Measurements from ENCODE around the gene AVPR2.

The AVPR2 gene

DNA sequence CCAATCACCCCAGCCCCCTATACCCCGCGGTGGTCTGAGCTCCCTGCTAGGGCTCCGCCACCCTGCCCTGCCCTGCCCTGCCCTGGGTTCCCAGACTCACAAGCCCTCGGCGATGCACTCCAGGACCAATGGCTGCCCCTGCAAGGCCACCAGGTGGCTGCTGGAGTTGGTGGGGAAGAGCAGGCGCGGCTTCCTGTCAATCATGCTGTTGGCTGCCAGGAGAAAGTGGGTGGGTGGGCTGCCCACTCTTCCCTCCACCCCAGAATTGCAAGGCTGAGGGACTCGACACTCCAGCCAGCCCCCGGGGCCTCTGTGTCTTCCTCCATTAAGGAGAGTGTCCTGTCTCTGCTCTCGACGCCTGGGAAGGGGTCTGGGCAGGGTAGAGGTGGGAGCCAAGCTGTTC lies 34.2 kb upstream of the AVPR2 start:
- no peak for DNase-seq (ENCODE audit: low read depth, low spot score)
- H3K4me3 ChIP-seq (ENCODE audit: low read length) = no peak overlapping the region

DNA sequence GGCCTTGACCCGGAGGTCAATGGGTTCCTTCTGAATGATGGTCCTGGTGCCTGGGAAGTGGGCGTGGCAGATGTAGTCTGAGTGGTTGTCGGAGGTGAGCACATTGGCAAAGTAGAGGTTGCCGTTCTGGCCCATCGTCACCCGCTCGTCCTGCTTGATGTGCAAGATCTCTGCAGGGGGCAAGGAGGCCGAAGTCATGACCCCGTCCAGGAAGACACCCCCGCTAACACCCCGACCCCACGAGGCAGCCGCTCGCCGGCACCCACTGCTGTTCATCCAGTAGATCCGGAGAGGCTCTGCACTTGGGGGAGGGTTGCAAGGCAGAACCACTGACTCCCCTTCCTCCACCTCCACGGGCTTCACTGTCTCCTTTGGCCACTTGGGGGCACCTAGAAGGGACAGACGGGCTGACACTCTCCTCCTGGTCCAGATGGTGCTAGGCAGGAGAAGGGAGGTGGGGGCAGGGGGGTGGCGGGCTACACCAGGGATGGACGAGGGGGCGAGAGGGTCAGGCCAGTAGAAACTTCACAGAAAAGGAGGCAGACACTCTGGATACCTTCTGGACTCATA lies 33.6 kb upstream of the AVPR2 start:
- no peak for DNase-seq (ENCODE audit: low read depth, low spot score)
- H3K4me3 ChIP-seq (ENCODE audit: low read length) = no peak overlapping the region

DNA sequence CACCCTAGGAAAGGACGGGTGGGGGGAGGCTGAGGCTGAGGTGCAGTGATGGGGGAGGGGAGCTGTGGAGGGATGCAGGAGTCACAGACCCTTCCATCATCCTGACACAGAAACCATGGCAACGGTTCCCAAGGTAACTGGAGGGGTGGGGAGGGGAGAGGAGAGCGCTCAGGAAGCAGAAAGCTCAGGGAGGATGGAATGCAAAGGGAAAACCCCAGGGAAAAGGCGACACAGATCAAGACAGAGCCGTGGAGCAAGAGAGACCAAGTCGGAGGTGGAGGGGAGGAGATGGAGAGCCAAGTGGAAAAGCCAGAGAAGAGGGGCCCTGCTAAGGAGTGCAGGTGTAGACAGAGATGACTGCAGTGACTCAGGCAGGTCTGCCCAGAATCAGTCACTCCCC lies 33.0 kb upstream of the AVPR2 start:
- DNase-seq (ENCODE audit: low read depth, low spot score) = no peak
- H3K4me3 ChIP-seq (ENCODE audit: low read length) = no peak overlapping the region

DNA sequence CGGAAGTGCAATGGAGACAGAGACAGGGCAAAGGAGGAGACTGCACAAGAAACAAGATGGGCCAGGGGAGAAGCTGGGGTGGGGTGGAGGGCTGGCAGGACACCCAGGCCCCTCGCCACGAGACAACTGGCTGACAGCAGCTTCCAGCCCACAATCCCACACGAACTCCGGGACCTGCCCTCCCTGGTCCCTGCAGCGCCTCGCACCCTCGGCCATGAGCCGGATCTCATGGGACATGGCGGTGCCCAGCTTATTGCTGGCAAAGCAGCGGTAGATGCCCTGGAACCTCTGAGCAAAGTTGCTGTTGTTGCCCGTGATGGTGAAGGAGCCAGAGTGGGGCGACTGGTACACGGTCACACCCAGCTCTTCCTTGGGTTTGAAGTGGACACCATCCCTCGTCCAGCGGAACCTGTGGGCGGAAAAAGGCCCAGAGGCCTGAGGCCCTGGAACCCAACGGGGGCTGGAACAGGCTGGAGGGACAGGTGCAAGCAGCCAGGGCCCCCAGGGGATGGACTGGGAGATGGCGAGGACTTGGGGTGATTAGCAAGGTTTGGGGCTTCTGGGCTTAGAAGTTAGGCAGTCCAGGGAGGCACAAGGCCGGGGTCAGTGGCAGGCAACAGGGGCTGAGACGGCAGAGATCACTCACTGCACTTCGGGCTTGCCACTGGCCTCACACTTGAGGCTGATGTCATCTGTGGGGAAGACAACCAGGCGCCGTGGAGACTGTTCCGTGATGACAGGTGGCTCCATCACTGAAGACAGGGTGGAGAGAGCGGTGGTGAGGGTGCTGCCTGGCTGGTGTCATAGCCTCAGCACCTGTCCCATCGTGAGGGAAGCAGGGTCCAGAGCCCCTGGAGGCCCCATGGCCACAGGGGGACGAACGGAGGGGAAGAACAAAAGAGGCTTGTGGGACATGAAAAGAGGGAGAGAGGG lies 32.3 kb upstream of the AVPR2 start:
- H3K4me3 ChIP-seq (ENCODE audit: low read length) = no peak overlapping the region
- no peak for DNase-seq (ENCODE audit: low read depth, low spot score)

DNA sequence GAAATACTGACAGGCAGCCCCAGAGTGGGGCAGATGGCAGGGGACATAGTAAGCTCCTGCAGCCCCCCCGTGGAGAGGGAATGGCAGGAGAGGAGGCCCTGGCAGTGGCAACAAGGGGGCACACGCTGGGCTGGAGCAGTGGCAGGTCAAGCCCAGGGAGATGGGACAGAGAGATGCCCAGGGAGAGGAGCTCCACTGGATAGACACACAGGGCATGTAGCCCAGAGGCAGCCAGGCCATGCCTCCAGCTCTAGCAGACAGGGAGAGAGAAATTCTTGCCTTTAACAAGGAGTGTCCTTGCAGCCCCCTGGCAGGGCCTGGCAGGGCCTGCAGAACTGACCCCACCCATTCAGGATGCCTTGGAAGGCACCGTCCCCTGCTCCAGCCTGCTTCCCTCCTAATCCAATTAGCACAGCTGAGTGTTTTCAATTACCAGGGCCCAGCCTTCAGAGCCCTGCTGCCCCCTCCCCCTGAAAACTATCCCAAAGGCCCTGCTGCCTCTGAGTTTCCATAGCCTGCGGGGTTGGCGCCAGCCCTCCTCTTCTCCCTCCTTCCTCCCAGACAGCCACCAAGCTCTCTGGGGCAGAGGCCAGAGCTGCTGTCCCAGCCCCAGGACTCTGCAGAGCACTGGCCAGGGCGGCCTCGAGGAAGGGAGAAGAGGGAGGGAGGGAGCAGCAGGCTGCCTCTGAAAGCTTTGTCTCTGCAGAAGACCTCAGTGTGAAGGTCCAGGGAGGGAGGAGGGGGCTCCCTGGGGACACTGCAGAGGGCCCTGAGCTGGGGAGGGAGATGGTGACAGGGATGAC lies 31.0 kb upstream of the AVPR2 start:
- DNase-seq (ENCODE audit: low read depth, low spot score) = no peak
- no peak overlapping the region for H3K4me3 ChIP-seq (ENCODE audit: low read length)

DNA sequence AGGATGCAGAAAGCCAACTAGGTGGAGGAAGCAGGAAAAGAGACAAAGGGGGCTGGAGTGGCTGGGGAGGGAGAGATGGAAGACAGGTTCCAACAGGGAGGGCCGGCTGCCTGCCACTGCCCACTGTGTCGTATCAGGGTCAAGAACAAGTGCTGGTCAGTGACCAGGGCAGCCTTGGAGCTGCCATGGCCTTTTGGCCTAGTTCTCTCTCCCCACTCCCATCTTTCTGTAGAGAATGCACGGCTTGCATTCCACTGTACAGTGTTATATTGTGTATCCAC lies 30.4 kb upstream of the AVPR2 start:
- DNase-seq (ENCODE audit: low read depth, low spot score) = no peak
- H3K4me3 ChIP-seq (ENCODE audit: low read length) = no peak overlapping the region

DNA sequence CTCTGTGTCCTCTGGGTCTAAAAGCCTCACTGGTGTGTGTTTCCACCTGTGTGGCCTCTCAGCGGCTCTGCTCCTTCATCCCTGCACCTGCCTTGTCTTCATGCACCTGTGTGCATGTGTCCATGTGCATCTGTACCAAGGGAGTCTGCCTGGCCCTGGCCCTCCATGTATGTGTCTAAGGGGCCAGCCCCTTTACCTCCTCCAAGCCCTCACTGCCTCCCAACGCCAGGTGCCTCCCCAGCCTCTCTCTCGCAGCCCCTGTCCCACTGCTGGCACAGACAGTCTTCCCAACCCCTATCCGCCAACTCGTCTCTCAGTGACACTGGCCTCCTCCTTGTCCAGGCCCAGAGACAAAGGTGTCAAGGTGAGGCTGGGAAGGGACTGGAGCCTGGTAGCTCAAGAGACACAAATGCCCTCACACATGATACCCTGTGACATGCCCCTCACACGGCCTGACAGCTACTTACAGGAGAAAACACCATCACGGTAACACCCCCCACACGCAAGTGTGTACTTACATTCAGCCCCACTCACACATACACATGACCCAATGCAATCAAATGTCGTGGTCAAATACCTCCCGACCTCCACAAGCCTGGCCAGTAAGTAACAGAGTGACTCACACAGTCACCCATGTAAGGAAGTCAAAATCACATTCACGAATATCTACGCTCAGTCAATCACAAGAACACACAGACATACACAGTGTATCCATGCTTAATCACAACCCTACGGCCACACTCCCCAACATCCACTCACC lies 29.9 kb upstream of the AVPR2 start:
- DNase-seq (ENCODE audit: low read depth, low spot score) = no peak
- H3K4me3 ChIP-seq (ENCODE audit: low read length) = no peak overlapping the region

DNA sequence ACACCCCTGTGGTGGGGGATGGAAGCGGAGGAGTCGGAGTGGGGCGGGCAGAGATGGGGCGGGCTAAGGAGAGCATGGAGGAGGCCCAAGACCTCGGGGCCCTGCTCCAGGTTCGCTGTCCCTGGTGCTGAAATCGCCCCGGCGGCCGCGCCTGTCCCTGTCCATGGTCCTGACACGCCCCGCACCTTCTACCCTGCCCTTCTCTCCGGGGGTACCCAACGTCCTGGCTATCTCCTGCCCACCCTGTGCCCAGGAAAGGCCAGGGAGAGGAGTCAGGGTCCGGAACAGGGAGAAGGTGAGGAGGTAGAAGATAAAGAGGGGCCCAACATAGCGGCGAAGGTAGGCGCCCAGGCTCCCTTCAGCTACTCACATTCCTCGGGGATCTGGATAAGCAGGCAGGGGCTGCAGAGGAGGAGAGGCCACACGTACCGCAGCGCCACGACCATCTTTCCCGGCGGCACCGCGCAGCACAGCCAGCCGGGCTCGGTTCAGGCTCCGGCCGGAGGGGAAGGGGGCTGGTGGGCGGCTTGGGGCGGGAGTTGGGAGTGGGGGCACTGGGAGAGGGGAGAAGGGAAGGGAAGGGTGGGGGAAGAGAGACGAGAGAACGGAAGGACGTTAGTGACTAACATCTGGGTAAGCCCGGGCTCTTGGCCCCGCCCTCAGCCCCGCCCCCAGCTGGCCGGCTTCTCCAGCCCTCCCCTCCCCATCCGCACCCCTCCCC lies 28.9 kb upstream of the AVPR2 start:
- H3K4me3 ChIP-seq (ENCODE audit: low read length) = no peak overlapping the region
- DNase-seq (ENCODE audit: low read depth, low spot score) = peak; percentile 14

DNA sequence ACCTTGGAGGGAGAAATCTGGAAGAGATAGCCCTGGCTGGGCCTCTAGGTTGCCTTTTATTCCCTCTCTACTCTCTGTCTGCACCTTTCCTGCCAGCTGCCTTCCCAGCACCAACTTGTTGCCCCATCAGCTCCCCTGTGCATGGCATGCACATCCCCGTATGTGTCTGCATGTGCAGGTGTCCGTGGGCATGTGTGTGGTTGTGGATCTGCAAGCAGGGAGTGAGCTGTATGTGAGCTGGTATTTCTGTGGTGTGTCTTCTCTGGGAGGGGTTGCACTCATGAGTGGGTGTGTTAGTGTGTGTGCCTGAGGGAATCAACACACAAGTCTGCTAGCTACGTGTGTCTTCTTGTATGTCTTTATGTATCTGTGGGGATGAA lies 28.4 kb upstream of the AVPR2 start:
- H3K4me3 ChIP-seq (ENCODE audit: low read length) = no peak overlapping the region

DNA sequence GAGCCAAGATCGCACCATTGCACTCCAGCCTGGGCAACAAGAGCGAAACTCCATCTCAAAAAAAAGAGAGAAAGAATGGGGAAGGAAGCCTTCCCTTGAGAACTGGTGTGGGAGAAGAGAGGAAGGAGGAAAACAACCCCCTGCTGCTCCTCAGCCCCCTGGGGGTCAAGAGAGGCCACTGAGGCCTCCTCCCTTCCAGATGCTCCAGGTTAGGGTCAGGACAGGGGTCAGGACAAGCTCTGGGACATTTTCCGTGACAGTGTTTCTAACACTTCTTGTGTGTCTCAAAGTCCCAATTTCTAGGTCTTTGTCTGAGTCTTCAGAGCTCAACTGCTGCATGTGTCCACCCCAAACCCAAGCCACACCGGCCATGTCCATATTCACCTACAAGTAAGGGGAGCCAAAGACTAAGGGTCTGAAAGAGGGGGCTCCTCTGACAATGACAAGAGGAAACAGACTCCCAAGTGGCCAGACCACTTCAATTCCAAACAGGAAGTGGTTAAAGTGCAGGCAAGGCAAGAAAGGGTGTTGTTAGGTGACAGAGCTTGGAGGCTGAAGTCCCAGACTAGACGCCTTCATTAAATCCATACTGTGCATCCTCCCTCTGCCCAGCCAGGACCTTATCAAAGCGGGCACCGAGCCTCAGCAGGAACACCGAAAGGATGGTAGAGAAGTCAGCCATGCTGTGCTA lies 26.8 kb upstream of the AVPR2 start:
- H3K4me3 ChIP-seq (ENCODE audit: low read length) = no peak overlapping the region

More for the DNA sequence above, 28.4 kb upstream of the AVPR2 start:
- no peak for DNase-seq (ENCODE audit: low read depth, low spot score)

DNA sequence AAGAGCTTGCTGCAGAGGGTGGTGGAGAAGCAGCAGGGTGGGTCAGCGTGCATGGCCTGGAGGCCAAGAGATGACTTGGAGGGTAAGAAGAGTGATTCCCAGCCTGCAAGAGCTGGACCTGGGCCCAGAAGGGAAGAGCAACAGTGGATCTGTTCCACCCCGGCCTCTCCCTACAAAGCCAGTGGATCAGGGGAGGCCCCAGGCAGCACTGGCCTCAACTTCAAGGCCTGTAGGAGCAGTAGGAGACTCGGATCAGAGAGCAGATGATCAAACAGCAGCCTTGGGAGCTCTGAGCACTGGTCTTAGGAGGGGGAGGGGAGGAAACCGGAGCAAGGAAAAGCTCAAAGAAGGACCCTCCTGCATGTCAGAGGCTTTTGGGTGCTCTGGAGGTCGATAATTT lies 26.1 kb upstream of the AVPR2 start:
- DNase-seq (ENCODE audit: low read depth, low spot score) = no peak
- H3K4me3 ChIP-seq (ENCODE audit: low read length) = no peak overlapping the region

More for the DNA sequence above, 26.8 kb upstream of the AVPR2 start:
- DNase-seq (ENCODE audit: low read depth, low spot score) = peak; percentile 51

DNA sequence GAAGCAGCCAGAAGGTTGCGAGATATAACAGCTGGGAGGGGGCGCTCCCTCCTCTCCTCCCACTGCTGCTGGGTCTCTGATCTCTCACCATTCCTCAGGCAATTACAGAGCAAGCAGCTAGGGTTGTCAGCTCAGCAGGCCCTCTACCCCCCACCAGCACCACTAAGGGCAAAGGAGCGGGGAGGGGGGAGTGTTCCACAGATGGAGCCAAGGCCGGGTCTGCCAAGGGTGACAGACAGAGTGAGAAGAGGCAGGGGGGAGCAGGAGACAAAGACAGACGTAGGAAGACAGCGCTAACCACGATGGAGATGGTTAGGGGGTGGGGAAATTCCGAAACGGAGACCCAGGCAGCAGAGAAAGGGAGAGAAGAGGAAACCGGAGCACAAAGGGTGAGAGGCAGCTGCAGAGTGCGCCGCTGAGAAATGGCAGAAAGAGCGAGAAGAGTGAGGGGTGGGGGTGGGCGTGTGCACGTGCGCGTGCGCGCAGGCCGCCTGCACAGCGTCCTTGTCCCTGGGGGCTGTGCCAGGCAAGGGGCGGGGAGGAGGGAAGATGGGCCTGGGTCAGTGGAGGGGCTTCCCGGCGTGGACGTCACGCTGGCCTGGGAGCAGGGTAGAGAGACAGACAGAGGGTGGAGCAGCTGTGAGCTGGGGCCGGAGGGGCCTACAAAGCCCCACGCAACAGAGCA lies 25.4 kb upstream of the AVPR2 start:
- no peak overlapping the region for H3K4me3 ChIP-seq (ENCODE audit: low read length)
- no peak for DNase-seq (ENCODE audit: low read depth, low spot score)

DNA sequence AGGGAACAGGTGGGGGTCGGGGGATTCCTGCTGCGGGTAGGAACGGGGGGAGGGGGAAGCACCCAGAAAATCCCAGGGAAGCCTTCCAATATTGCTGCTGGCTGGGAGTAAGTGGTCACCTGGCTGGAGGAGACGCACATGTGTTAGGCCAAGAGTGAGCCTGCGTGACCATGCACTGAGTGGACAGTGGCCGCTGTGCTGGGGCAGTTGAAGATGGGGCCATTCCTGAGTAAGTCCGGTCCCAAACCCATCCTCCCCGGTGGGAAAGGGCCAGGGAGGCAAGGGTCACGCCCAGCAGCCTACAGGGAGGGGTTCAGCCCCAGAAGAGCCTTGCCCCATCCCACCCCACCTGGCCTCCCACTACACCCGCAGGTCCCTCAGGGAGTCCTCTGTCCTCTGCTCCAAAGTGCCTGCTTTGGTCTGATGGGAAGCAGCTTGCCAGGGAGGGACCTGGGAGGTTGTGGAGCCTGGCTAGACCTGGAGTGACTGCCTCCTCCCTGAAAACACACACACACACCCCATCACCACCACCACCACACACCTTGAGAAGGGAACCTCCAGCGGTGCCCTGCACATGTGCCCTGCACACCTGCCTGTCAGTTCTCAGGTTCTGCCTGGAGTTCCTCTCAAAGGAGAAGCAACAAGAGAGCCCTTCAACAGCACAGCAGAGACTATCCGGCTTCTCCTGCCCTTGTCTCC lies 24.6 kb upstream of the AVPR2 start:
- DNase-seq (ENCODE audit: low read depth, low spot score) = no peak
- no peak overlapping the region for H3K4me3 ChIP-seq (ENCODE audit: low read length)

DNA sequence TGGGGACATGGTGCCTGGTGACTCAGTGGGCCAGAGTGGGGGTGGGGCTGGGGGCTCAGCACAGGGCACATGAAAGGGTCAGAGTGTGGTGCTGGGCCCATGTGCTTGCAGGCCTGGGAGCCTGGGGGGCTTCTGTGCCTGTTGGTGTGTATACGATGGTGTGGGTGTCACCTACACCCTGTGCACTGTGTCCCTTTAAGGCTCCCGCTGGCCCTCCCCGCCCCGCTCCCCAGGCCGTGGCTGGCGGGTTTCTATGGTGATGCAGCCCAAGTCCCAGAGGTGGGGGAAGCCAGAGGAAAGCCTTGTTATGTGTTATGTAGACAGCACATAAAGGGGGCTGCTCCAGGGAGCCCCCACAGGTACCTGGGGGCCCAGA lies 24.0 kb upstream of the AVPR2 start:
- H3K4me3 ChIP-seq (ENCODE audit: low read length) = no peak overlapping the region
- no peak for DNase-seq (ENCODE audit: low read depth, low spot score)

DNA sequence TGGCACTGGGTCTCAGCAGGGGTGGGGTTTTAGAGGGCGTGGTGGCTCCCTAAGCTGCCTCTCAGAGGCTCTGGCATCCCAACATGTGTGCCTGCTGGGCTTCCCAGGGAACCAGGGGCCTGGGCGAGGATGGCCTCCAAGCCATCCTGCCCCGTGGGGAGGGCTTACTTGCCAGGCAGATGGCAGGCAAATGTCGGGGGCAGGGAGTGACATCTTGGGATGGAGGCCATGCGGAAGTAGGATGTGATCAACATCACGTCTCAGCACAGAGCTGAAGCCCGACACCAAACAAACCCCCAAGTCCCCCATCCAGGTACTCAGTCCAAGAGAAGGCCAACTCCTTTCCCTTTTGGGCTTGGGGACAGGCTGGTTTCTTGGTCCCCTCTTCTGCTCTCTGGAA lies 23.2 kb upstream of the AVPR2 start:
- no peak overlapping the region for H3K4me3 ChIP-seq (ENCODE audit: low read length)
- no peak for DNase-seq (ENCODE audit: low read depth, low spot score)

DNA sequence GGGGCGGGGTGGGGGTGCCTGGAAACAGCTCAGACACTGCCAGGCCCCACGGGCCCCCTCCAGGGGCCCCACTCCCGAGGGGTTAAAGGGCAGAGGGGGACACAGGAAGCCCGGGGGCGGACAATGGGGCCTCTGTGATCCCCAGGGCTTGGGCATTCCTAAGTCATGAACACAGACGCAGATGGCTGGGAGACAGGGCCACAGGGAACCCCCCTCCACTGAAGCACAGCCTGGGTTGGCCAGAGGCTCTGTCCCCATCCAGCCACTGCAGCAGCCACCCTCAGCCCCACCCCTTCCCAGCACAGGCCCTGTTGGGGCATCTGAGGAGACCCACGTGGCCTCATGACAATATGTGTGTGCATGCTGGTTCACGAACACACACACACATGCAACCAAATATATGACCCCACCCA lies 22.4 kb upstream of the AVPR2 start:
- DNase-seq (ENCODE audit: low read depth, low spot score) = no peak
- no peak overlapping the region for H3K4me3 ChIP-seq (ENCODE audit: low read length)

DNA sequence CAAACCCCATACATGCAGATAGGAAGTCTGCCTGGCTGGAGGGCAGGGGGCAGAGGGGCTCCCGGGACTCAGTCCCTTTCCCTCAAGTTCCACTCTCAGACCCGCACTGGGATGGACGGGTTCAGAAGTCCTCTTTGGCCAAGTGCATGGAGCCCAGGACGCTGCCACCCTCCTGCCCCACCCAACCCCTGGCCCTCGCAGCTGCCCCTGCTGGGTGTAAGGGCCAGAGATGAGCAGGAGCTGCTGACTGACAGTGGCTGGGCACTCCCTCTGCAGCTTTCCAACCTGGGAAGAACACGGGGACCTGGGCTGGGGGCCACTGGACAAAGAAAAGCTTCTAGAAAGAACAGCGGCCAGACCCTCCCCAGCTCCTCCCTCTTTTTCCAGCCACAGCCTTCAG lies 21.9 kb upstream of the AVPR2 start:
- no peak overlapping the region for H3K4me3 ChIP-seq (ENCODE audit: low read length)
- no peak for DNase-seq (ENCODE audit: low read depth, low spot score)
